H1 (cell line): ENCODE measurements around the gene GAK. TPM values are rescaled to one million over a fixed set of nuclear protein-coding genes. Genes with fewer than 3 reads are reported as not detected.

Experiments used
- MAFK ChIP-seq: IDR thresholded peaks from 2 replicates; pipeline ENCODE4 v1.6.1; 2012; ENCODE audit warnings: low read depth, mild to moderate bottlenecking, improper control_type of control experiment, low read length
- NRF1 ChIP-seq: IDR thresholded peaks from 2 replicates; pipeline ENCODE4 v1.6.1; 2011; ENCODE audit warnings: mild to moderate bottlenecking, low read depth, low read length, improper control_type of control experiment
- RXRA ChIP-seq: IDR thresholded peaks from 2 replicates; pipeline ENCODE4 v1.6.1; 2011; ENCODE audit warnings: low read depth, mild to moderate bottlenecking, low read length, moderate library complexity; ENCODE audit not compliant: insufficient read depth
- SIRT6 ChIP-seq: IDR thresholded peaks from one replicate; pipeline ENCODE4 v1.7.1; 2012; ENCODE audit warnings: low read length, inconsistent platforms
- SP4 ChIP-seq: IDR thresholded peaks from 2 replicates; pipeline ENCODE4 v1.6.1; 2012; ENCODE audit warnings: low read length, inconsistent platforms
- polyA plus RNA-seq, 7 experiments: library from polyadenylated mRNA; depleted of rRNA in 3 of 7; stranded (reverse) in 5 of 7; unstranded in 2 of 7; fragments of >200 nt in 5 of 7; fragments of 200-250 nt in 2 of 7; gene quantifications; 1 replicate in 5 of 7; 2 replicates in 1 of 7; 4 replicates in 1 of 7; pipeline versions ENCODE4 v1.2.1 to v1.2.3, GENCODE V29; 2011 to 2013; ENCODE audit warnings: missing spikeins in 2 of 7, mixed read lengths in 2 of 7
- total RNA-seq: library from RNA; stranded (reverse); fragmentation: NEBNext Ultra II Directional; extraction: Animal tissue kit (Norgen Biotek cat#: 25700); gene quantifications from 2 replicates; pipeline ENCODE4 v1.2.1, GENCODE V29; 2021

GAK gene
- total and polyA plus RNA-seq, 2 of the 8 experiments (the other 6 are each of a cell fraction or from before 2014, with no cell fraction given): 31.5 to 70.8 TPM

DNA sequence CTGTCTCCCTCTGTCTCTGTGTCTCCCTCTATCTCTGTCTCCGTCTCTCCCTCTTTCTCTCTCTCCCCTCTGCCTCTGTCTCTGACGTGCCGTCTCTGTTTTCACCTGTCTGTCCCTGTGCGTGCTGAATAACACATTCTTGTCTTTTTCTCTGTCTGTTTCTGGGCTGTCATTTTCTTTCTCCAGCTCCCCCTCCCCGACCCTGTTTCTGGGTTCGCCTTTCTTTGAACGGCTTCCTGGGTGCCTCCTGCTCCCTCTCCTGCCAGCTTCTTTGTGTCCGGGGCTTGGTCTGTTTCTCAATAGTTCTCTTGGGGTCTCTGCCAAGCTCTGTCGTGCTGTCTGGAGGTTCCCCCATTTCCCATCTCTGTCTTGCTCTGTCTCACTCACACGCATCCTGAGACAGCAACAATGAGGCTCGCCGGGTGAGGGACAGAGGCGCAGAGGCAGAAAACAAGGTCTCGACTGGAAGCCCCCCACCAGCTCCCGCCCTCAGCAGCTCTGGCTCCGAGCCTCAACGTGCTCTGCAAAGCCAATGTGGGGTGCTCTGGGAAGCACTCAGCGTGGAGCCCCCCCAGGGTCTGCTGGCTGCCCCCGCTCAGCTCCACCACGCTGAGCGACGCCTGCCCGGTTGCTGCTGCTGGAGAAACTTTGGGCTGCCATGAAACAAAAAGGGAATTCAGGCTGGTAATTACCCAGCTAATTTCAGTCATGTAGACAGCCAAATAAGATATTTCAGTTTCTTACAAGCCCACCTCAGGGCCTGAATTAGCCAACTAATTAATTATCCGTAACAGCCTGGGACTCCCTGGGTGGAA, 109.5 kb downstream of the GAK start (continued):
- TF ChIP-seq NRF1 (no peak), RXRA (no peak), SP4 (no peak), SIRT6 (no peak), MAFK (no peak)
